ENCODE data around the gene COL4A6. TPM values are rescaled to one million over a fixed set of nuclear protein-coding genes. Genes with fewer than 3 reads are reported as not detected.

COL4A6 gene
- polyA plus RNA-seq, 1 donor from 2014 or later: 1.6 TPM

GRCh38 chrX:108178143-108178498 is 260.1 kb downstream of the COL4A6 start:
- Histone ChIP-seq H3K27me3 (ENCODE audit: insufficient read depth, low read depth, low read length) (no peaks in the 10 kb centered on the region), H3F3A (ENCODE audit: insufficient read depth, low read length, poor library complexity, severe bottlenecking) (no peaks in the 10 kb centered on the region), H3K4me2 (ENCODE audit: low read length) (no peak overlapping the region), H4K20me1 (ENCODE audit: insufficient read depth) (no peaks in the 10 kb centered on the region), H3K4me3 (ENCODE audit: low read length) (no peak overlapping the region), H3K36me3 (ENCODE audit: insufficient read depth, low read length) (no peaks in the 10 kb centered on the region), H3K9ac (ENCODE audit: low read length) (no peak overlapping the region), H3K9me3 (ENCODE audit: low read length) (no peaks in the 10 kb centered on the region), H2AFZ (ENCODE audit: low read depth, low read length) (no peak overlapping the region), H3K79me2 (replicated peaks; ENCODE audit: insufficient read depth, low read length) (no peaks in the 10 kb centered on the region), H3K27ac (ENCODE audit: low read length) (no peak overlapping the region), H3K9me2 (ENCODE audit: insufficient read depth, low read length) (no peaks in the 10 kb centered on the region)
- TF ChIP-seq POLR2AphosphoS5 (IDR thresholded peaks at IDR 0.05): no peak
- no peak for TF ChIP-seq SMC3 (conservative IDR thresholded peaks at IDR 0.05; ENCODE audit: poor library complexity)
- no peak for TF ChIP-seq REST (IDR thresholded peaks at IDR 0.05; ENCODE audit: borderline replicate concordance)
- no peak for TF ChIP-seq EZH2 (IDR thresholded peaks at IDR 0.05; ENCODE audit: borderline replicate concordance, insufficient read depth, low read length, poor library complexity, severe bottlenecking)

- H3K9me3 ChIP-seq (ENCODE audit: low read length): no peaks in the 10 kb centered on the region
- no peak overlapping the region for H3K9ac ChIP-seq (ENCODE audit: low read length)
- H3F3A ChIP-seq (ENCODE audit: insufficient read depth, low read length, poor library complexity, severe bottlenecking): no peaks in the 10 kb centered on the region
- no peaks in the 10 kb centered on the region for H3K79me2 ChIP-seq (replicated peaks; ENCODE audit: insufficient read depth, low read length)
- no peaks in the 10 kb centered on the region for H4K20me1 ChIP-seq (ENCODE audit: insufficient read depth)
- H2AFZ ChIP-seq (ENCODE audit: low read depth, low read length): no peak overlapping the region
- TF ChIP-seq CTCF (IDR thresholded peaks at IDR 0.05; ENCODE audit: poor library complexity, severe bottlenecking): no peak
- no peak for TF ChIP-seq SMC3 (conservative IDR thresholded peaks at IDR 0.05; ENCODE audit: poor library complexity)
- TF ChIP-seq RAD21 (conservative IDR thresholded peaks at IDR 0.05): no peak
- no peak for TF ChIP-seq POLR2AphosphoS5 (IDR thresholded peaks at IDR 0.05)
- TF ChIP-seq EZH2 (IDR thresholded peaks at IDR 0.05; ENCODE audit: borderline replicate concordance, insufficient read depth, low read length, poor library complexity, severe bottlenecking): no peak
- TF ChIP-seq MXI1 (conservative IDR thresholded peaks at IDR 0.05; ENCODE audit: poor library complexity, severe bottlenecking): no peak
- no peak for TF ChIP-seq TAF1 (IDR thresholded peaks at IDR 0.05; ENCODE audit: low read depth)
- no peak for TF ChIP-seq REST (IDR thresholded peaks at IDR 0.05; ENCODE audit: borderline replicate concordance)
- TF ChIP-seq EP300 (conservative IDR thresholded peaks at IDR 0.05; ENCODE audit: poor library complexity, severe bottlenecking): no peak
- H3K4me3 ChIP-seq (ENCODE audit: low read length): no peak overlapping the region
- H3K36me3 ChIP-seq (ENCODE audit: insufficient read depth, low read length): no peaks in the 10 kb centered on the region
- no peaks in the 10 kb centered on the region for H3K9me2 ChIP-seq (ENCODE audit: insufficient read depth, low read length)
- H3K27me3 ChIP-seq (ENCODE audit: insufficient read depth, low read depth, low read length): no peaks in the 10 kb centered on the region
- no peak overlapping the region for H3K27ac ChIP-seq (ENCODE audit: low read length)
- H3K4me2 ChIP-seq (ENCODE audit: low read length): no peak overlapping the region
These were observed 260.7 kb downstream of the COL4A6 start for GRCh38 chrX:108177351-108178142.

Data from neural cell (in vitro differentiated cells).